Stomach (tissue), 9 donors: ENCODE data around the gene PTAR1. TPM values are rescaled to one million over a fixed set of nuclear protein-coding genes. Genes with fewer than 3 reads are reported as not detected.

Experiments
- DNase-seq, 2 donors: peaks; one replicate each; pipeline versions ENCODE4 v3.0.0 to v3.0.0-alpha.2; 2013 to 2019
- H3K27ac ChIP-seq, 5 donors: fragments of 200-600 bp in 4 of 5; sonication (generic) in 4 of 5; one replicate each; pipeline ENCODE4 v1.5.1; 2013 to 2019; ENCODE audit warnings: mild to moderate bottlenecking in 1 of 5, moderate library complexity in 1 of 5
- H3K27me3 ChIP-seq, 3 donors: fragments of 200-600 bp; sonication (generic); one replicate each; pipeline ENCODE4 v1.5.1; 2017 to 2019; ENCODE audit warnings: mixed run types in 1 of 3
- H3K36me3 ChIP-seq, 4 donors: fragments of 200-600 bp; sonication (generic); 1 replicate in 3 of 4; 2 replicates in 1 of 4; pipeline ENCODE4 v1.5.1; 2016 to 2019
- H3K4me1 ChIP-seq, 4 donors: fragments of 200-600 bp; sonication (generic); one replicate each; pipeline ENCODE4 v1.5.1; 2016 to 2019
- H3K4me3 ChIP-seq, 4 donors: fragments of 200-600 bp; sonication (generic) in 3 of 4; one replicate each; pipeline ENCODE4 v1.5.1; 2016 to 2019; ENCODE audit warnings: mild to moderate bottlenecking in 1 of 4
- H3K9me3 ChIP-seq, 4 donors: fragments of 200-600 bp; sonication (generic); one replicate each; pipeline ENCODE4 v1.5.1; 2016 to 2019
- EP300 ChIP-seq: sonication (generic); formaldehyde crosslinking; IDR thresholded peaks from one replicate; pipeline ENCODE4 v1.6.1; 2017; ENCODE audit warnings: antibody characterized with exemption
- POLR2A ChIP-seq, 4 donors: fragments of 450-650 bp; IDR thresholded peaks; one replicate each; pipeline ENCODE4 v1.6.1; 2016; ENCODE audit warnings: antibody characterized with exemption in 4 of 4, control low read depth in 2 of 4, mild to moderate bottlenecking in 1 of 4, moderate library complexity in 1 of 4
- POLR2AphosphoS5 ChIP-seq, 3 donors: sonication (generic); formaldehyde crosslinking; IDR thresholded peaks; one replicate each; pipeline ENCODE4 v1.6.1; 2016; ENCODE audit warnings: antibody characterized with exemption in 3 of 3
- WGBS, 5 donors: extraction: QIAGEN DNeasy Blood & Tissue Kit in 3 of 5; methylation state at CpG; one replicate each; pipeline versions ENCODE4 v1.1.5 to v1.1.7; 2013 to 2018; 5-methylcytosine and 5-hydroxymethylcytosine counted together
- intact Hi-C: fragments of 100-400 bp; cut with DNase I; formaldehyde crosslinking; loops from one replicate; pipeline ENCODE4 v1.15.1; 2023; ENCODE audit warnings: low total_unique reads
- polyA plus RNA-seq, 3 donors: library from polyadenylated mRNA; stranded (reverse); fragments of 200-250 nt; gene quantifications; one replicate each; pipeline ENCODE4 v1.2.3, GENCODE V29; 2013
- total RNA-seq, 5 donors: library from RNA; depleted of rRNA; stranded (reverse); fragments of >200 nt; gene quantifications; one replicate each; pipeline versions ENCODE4 v1.1.0 to v1.2.3, GENCODE V29; 2014 to 2016
- TF ChIP-seq, protein P1 (sequence below), 7 experiments: fragments of 450-650 bp in 4 of 7; fragments of 200-600 bp in 3 of 7; sonication (generic) in 3 of 7; IDR thresholded peaks; one replicate each; pipeline ENCODE4 v1.5.1; 2016 to 2019; ENCODE audit warnings: antibody characterized with exemption in 7 of 7, control low read depth in 2 of 7, mild to moderate bottlenecking in 1 of 7
- donor health status: healthy with polysubstance abuse.
- donor health status: Bipolar disorder and iron deficiency.
- donor health status: healthy.

PTAR1 gene
- total and polyA plus RNA-seq, 8 donors: 4.5 to 124 (median 13.8) TPM

DNA sequence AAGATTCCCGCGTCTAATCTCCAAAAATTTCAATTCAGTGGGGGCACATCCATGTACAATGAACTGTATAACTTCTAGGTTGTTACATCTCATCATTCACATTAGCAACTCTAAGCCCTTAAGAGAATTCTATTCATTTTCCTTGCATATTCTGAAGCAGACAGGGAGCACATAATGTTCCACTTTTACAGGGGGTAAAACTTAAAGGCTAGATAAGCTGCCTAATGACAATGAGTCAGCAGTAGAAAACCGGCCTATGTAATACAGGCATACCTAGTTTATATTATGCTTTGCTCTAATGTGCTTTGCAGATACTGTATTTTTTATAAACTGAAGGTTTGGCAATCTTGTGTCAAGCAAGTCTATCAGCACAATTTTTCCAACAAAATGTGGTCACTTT, 40.4 kb downstream of the PTAR1 start:
- H3K27ac ChIP-seq: no peak overlapping the region
- peaks cover 5 to 71% (median 67%) of the 10 kb centered on the region in 4 donors for H3K36me3 ChIP-seq
- H3K4me3 ChIP-seq: no peak overlapping the region
- no peak for DNase-seq
- TF ChIP-seq POLR2AphosphoS5 (IDR thresholded peaks at IDR 0.05) (no peak), EP300 (no peak)
- TF ChIP-seq, protein P1, sequence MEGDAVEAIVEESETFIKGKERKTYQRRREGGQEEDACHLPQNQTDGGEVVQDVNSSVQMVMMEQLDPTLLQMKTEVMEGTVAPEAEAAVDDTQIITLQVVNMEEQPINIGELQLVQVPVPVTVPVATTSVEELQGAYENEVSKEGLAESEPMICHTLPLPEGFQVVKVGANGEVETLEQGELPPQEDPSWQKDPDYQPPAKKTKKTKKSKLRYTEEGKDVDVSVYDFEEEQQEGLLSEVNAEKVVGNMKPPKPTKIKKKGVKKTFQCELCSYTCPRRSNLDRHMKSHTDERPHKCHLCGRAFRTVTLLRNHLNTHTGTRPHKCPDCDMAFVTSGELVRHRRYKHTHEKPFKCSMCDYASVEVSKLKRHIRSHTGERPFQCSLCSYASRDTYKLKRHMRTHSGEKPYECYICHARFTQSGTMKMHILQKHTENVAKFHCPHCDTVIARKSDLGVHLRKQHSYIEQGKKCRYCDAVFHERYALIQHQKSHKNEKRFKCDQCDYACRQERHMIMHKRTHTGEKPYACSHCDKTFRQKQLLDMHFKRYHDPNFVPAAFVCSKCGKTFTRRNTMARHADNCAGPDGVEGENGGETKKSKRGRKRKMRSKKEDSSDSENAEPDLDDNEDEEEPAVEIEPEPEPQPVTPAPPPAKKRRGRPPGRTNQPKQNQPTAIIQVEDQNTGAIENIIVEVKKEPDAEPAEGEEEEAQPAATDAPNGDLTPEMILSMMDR (IDR thresholded peaks at IDR 0.05): no peak
- H3K27me3 ChIP-seq: no peaks in the 10 kb centered on the region
- intact Hi-C loops: no loop called here
- no peaks in the 10 kb centered on the region for H3K9me3 ChIP-seq
- peaks cover 0 to 5% (median 0%) of the 10 kb centered on the region in 4 donors for H3K4me1 ChIP-seq
- WGBS, 5 donors: 82 to 90% (median 86%) methylated on average over 3 of the region's 3 CpGs

DNA sequence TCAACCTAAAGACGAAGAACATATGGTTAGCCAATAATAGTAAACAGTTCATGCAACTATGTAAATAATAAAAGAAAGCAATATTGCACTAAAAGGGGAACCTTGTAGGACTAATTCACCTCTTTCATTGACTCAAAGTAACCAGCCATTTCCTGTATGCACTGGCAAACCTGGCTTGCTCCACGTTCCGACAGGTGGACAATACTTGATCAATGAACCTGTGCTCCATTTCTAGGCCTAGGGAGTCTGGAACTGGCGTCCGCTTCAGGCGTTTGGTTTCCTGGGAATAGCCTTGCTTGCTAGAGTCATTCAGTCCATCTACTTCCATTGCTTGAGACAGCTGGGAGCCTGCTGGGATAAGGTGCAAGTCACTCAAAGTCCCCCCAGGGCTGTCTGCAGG, 41.6 kb downstream of the PTAR1 start:
- intact Hi-C loops: no loop called here
- no peak overlapping the region for H3K27ac ChIP-seq
- H3K9me3 ChIP-seq: no peaks in the 10 kb centered on the region
- TF ChIP-seq POLR2A (IDR thresholded peaks at IDR 0.05): no peak
- no peak for TF ChIP-seq EP300
- TF ChIP-seq POLR2AphosphoS5 (IDR thresholded peaks at IDR 0.05): no peak
- TF ChIP-seq, protein P1 (IDR thresholded peaks at IDR 0.05): no peak
- no peak for DNase-seq
- WGBS, 5 donors: 82 to 91% (median 84%) methylated on average over 6 of the region's 6 CpGs
- peaks cover 0 to 5% (median 0%) of the 10 kb centered on the region in 4 donors for H3K4me1 ChIP-seq
- H3K4me3 ChIP-seq: no peak overlapping the region
- H3K27me3 ChIP-seq: no peaks in the 10 kb centered on the region
- peaks cover 4 to 63% (median 60%) of the 10 kb centered on the region in 4 donors for H3K36me3 ChIP-seq

- no peak for DNase-seq
Observed at GRCh38 chr9:69715825-69716224, 44.0 kb downstream of the PTAR1 start.

DNA sequence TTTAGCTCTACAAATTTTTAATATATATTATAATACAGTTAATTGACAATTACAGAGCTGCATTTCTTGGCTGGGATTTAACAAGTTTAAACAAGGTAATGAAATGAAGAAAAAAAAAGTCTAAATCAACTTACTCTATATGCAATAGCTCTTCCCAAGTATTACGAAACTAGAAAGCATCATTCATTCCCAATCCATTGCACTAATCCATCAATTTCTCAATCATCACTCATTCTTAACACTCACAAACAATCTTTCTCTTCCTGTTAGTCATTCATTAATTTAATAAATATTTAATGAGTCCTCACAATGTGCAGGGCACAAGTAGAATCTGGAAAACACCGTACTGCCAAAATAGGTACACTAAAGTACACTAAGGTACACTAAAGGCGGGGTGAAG, 44.7 kb downstream of the PTAR1 start:
- H3K27me3 ChIP-seq: no peaks in the 10 kb centered on the region
- no peaks in the 10 kb centered on the region for H3K9me3 ChIP-seq
- DNase-seq: no peak
- peaks cover 4 to 49% (median 42%) of the 10 kb centered on the region in 4 donors for H3K36me3 ChIP-seq
- no peak for TF ChIP-seq EP300
- TF ChIP-seq POLR2A (IDR thresholded peaks at IDR 0.05): no peak
- TF ChIP-seq, protein P1 (IDR thresholded peaks at IDR 0.05): no peak
- TF ChIP-seq POLR2AphosphoS5 (IDR thresholded peaks at IDR 0.05): no peak
- H3K27ac ChIP-seq: no peak overlapping the region
- peaks cover 0 to 5% (median 0%) of the 10 kb centered on the region in 4 donors for H3K4me1 ChIP-seq
- 75 to 93% (median 78%) methylated on average over 3 of the region's 3 CpGs for WGBS, 5 donors
- no peak overlapping the region for H3K4me3 ChIP-seq
- intact Hi-C loops: no loop called here

More at GRCh38 chr9:69715825-69716224, 44.0 kb downstream of the PTAR1 start:
- TF ChIP-seq POLR2AphosphoS5 (IDR thresholded peaks at IDR 0.05): no peak
- TF ChIP-seq, protein P1 (IDR thresholded peaks at IDR 0.05): no peak
- no peak overlapping the region for H3K27ac ChIP-seq
- intact Hi-C loops: no loop called here
- no peak overlapping the region for H3K4me3 ChIP-seq
- 50 to 72% (median 56%) methylated on average over 1 of the region's 1 CpG for WGBS, 5 donors
- H3K4me1 ChIP-seq: peaks cover 0 to 5% (median 0%) of the 10 kb centered on the region in 4 donors
- H3K27me3 ChIP-seq: no peaks in the 10 kb centered on the region
- H3K36me3 ChIP-seq: peaks cover 4 to 49% (median 45%) of the 10 kb centered on the region in 4 donors
- no peaks in the 10 kb centered on the region for H3K9me3 ChIP-seq
